ENCODE data around the gene MARK4.
A peak's percentile ranks its signal among the peaks of the same experiment; 100 is the strongest.
"Not testable (repeated sequence)": the region's sequence is repeated elsewhere in the genome, so short reads cannot be mapped to it uniquely, and the experiment has no call there.

MARK4 gene

DNA sequence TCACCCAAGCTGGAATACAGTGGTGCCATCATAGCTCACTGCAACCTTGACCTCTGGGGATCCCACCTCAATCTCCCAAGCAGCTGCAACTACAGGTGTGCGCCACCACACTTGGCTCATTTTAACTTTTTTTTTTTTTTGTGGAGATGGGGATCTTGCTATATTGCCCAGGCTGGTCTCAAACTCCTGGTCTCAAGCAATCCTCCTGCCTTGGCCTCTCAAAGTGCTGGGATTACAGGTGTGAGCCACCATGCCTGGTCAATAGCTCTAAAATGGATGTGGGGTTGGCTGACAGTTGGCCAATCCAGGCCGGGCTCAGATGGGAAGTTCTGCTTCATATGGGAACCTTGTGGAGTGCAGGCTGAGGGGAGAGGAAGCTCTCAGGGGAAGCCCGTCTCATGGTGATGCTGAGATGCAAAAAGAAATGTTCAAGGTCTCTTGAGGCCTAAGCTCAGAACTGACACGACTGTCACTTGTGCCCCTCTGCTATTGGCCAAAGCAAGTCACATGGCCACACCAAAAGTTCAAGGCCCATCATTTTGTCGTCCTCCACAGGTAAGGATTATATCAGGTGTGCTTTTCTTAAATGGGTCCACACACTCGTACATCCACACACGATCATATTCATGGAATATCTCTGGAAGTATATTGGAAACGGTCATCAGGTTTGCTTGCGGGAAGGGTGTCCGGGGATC is 82.7 kb downstream of the MARK4 start:
- TF ChIP-seq, protein P1, sequence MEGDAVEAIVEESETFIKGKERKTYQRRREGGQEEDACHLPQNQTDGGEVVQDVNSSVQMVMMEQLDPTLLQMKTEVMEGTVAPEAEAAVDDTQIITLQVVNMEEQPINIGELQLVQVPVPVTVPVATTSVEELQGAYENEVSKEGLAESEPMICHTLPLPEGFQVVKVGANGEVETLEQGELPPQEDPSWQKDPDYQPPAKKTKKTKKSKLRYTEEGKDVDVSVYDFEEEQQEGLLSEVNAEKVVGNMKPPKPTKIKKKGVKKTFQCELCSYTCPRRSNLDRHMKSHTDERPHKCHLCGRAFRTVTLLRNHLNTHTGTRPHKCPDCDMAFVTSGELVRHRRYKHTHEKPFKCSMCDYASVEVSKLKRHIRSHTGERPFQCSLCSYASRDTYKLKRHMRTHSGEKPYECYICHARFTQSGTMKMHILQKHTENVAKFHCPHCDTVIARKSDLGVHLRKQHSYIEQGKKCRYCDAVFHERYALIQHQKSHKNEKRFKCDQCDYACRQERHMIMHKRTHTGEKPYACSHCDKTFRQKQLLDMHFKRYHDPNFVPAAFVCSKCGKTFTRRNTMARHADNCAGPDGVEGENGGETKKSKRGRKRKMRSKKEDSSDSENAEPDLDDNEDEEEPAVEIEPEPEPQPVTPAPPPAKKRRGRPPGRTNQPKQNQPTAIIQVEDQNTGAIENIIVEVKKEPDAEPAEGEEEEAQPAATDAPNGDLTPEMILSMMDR (IDR thresholded peaks at IDR 0.05; ENCODE audit: unreplicated experiment in 3 of 3): no peak
- no peaks in the 10 kb centered on the region for H3K36me3 Mint-ChIP-seq (ENCODE audit: low read depth)
- H3K4me3 Mint-ChIP-seq: no peak overlapping the region
- no peaks in the 10 kb centered on the region for H3K9me3 Mint-ChIP-seq
- H3K27ac Mint-ChIP-seq: no peak overlapping the region
- H3K27me3 Mint-ChIP-seq (ENCODE audit: low read depth): peaks cover 13% of the 10 kb centered on the region
- peaks cover 4% of the 10 kb centered on the region for H3K4me1 Mint-ChIP-seq

DNA sequence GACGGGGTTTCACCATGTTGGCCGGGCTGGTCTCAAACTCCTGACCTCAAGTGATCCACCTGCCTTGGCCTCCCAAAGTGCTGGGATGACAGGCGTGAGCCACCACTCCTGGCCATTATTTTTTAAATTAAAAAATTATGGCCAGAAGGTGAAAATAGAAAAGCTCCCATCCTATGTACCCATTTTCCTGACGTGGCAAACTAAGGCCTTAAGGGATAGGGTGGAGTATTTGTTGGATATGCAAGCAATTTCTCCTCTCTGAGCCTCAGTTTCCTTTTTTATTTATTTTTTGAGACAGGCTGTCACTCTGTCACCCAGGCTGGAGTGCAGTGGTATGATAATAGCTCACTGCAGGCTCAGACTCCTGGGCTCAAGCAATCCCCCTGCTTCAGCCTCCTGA is 83.8 kb downstream of the MARK4 start:
- peaks cover 23% of the 10 kb centered on the region for H3K27me3 Mint-ChIP-seq (ENCODE audit: low read depth)
- not testable (repeated sequence) for H3K9me3 Mint-ChIP-seq; H3K4me1 Mint-ChIP-seq; H3K36me3 Mint-ChIP-seq (ENCODE audit: low read depth); H3K4me3 Mint-ChIP-seq; H3K27ac Mint-ChIP-seq

DNA sequence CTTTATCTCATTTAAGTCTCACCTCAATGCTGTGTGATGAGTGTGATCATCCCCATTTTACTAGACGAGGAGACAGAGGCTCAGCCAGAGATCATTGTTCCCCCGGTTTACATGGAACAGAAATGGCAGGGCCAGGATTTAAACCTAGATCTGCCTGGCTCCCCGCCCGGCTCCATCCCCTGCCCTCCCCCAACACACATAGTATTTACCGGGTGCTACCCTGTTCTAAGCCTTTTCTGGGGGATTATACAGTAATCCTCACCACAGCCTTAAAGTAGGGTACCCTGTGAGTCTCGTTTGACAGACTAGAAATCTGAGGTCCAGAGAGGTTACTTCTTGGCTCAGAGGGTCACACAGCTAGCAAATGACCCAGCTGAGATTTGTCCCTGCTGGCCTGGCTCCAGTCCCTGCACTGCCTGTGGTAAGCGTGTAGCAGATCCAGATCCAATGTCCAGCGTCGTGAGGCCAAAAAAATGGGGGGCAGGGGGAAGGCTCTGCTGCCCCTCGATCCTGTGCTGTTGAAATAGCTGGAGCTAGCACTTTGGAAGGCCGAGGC is 85.7 kb downstream of the MARK4 start:
- no peak overlapping the region for H3K27ac Mint-ChIP-seq
- TF ChIP-seq, protein P1 (IDR thresholded peaks at IDR 0.05; ENCODE audit: unreplicated experiment in 3 of 3): no peak
- H3K36me3 Mint-ChIP-seq (ENCODE audit: low read depth): no peaks in the 10 kb centered on the region
- no peaks in the 10 kb centered on the region for H3K9me3 Mint-ChIP-seq
- H3K27me3 Mint-ChIP-seq (ENCODE audit: low read depth): peaks cover 24% of the 10 kb centered on the region
- H3K4me1 Mint-ChIP-seq: peaks cover 5% of the 10 kb centered on the region
- H3K4me3 Mint-ChIP-seq: no peak overlapping the region

DNA sequence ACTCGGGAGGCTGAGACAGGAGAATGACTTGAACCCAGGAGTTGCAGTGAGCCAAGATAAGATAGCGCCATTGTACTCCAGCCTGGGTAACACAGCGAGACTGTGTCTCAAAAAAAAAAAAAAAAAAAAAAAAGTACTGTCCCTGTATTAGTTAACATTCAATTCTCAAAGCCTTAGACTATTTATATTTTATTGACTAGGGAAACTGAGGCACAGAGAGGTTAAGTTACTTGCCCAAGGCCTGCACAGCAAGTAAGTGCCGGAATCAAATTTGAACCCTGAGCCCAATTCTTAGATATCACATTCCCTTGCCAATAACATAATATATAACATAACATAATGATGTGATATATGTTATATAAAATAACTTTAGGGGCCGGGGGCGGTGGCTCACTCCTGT is 88.6 kb downstream of the MARK4 start:
- Mint-ChIP-seq H3K36me3 (ENCODE audit: low read depth) (no peaks in the 10 kb centered on the region), H3K27ac (no peak overlapping the region), H3K4me3 (no peak overlapping the region), H3K9me3 (no peaks in the 10 kb centered on the region), H3K27me3 (ENCODE audit: low read depth) (peaks cover 36% of the 10 kb centered on the region), H3K4me1 (peaks cover 5% of the 10 kb centered on the region)
- TF ChIP-seq, protein P1 (IDR thresholded peaks at IDR 0.05; ENCODE audit: unreplicated experiment in 3 of 3): no peak

DNA sequence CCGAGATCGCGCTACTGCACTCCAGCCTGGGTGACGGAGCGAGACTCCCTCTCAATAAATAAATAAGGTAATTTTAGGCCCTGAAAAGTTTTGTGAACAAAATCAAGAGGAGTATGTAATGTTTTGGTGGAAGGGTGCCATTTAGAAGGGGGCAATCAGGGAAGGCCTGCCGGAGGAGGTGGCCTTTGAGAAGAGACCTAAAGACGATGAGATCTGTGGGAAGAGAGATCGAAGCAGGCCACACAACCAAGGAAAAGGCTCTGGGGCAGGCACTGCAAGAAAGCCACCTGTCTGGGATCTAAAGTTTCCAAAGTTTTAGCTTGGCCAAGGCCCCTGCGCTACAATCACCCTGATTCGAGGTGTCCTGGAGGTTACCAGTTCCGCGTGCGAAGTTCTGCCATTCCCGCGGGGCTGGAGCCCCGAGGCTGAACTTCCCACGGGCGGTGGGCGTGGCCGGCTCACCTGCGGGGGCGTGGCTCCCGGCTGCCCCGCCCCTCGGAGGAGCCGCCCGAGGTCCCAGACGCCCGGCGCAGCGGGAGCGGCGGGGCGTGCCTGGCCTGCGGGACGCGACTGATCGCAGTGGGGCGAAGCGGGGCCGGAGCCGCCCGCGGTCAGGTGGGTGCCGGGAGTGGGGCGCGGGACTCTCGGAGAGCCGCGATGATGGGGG is 89.3 kb downstream of the MARK4 start, which contains the start of gene KLC3:
TSS of gene KLC3 (plus strand) at position 519 of the 667 bp plus-strand sequence. CDS start 4,792 bp downstream, outside the sequence.
- H3K4me3 Mint-ChIP-seq: peak within 1 kb of the TSS; percentile 47 to 73 (median 72)
- no peaks in the 10 kb centered on the region for H3K9me3 Mint-ChIP-seq
- TF ChIP-seq, protein P1 (IDR thresholded peaks at IDR 0.05; ENCODE audit: unreplicated experiment in 3 of 3): no peak
- no peaks in the 10 kb centered on the region for H3K36me3 Mint-ChIP-seq (ENCODE audit: low read depth)
- no peak within 1 kb of the TSS for H3K27ac Mint-ChIP-seq
- peaks cover 40% of the 10 kb centered on the region for H3K27me3 Mint-ChIP-seq (ENCODE audit: low read depth)
- peaks cover 5% of the 10 kb centered on the region for H3K4me1 Mint-ChIP-seq

DNA sequence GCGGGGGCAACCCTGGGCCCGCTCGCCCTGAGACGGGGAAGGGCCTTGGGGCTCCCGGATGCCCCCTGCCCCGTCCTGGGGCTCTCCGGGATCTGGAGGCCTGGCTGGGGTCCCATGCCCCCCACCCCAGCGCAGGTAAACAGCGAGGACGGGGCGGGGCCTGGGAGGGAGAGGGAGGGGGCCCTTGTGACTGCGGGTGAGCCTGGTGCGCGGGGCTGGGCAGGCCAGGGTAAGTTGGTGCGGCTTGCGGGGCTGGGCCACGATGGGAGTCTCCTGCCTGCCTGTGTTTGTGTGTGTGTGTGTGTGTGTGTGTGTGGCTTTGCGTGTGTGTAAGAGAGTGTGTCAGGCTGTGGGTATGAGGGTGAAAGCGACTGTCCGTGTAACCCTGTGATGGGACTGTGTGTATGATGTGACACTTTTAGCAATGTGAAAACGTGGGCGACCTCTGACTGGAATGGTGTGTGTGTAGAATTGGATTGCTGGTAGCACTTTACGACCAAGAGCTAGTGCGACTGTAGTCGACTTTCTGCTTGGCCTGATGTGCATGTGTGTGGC is 89.9 kb downstream of the MARK4 start:
- no peak overlapping the region for H3K4me3 Mint-ChIP-seq
- H3K36me3 Mint-ChIP-seq (ENCODE audit: low read depth): no peaks in the 10 kb centered on the region

More for the DNA sequence above, 89.9 kb downstream of the MARK4 start:
- TF ChIP-seq, protein P1 (IDR thresholded peaks at IDR 0.05; ENCODE audit: unreplicated experiment in 3 of 3): no peak
- Mint-ChIP-seq H3K9me3 (no peaks in the 10 kb centered on the region), H3K27me3 (ENCODE audit: low read depth) (peaks cover 44% of the 10 kb centered on the region), H3K27ac (no peak overlapping the region), H3K4me1 (peaks cover 5% of the 10 kb centered on the region)

All from nephron (organoid).